H7 (cell line): Measurements from ENCODE around the gene CDH15. TPM values are rescaled to one million over a fixed set of nuclear protein-coding genes. Genes with fewer than 3 reads are reported as not detected.
"Not testable (repeated sequence)": the region's sequence is repeated elsewhere in the genome, so short reads cannot be mapped to it uniquely, and the experiment has no call there.

Experiments used
- DNase-seq: peaks from one replicate; pipeline ENCODE4 v3.0.0; 2012
- H3K27me3 ChIP-seq: 2 replicates; pipeline ENCODE4 v1.6.0; 2011; ENCODE audit warnings: mild to moderate bottlenecking, low read length; ENCODE audit not compliant: control insufficient read depth, insufficient read depth
- H3K36me3 ChIP-seq: replicated peaks from 2 replicates; pipeline ENCODE4 v1.5.1; 2011; ENCODE audit warnings: low read length; ENCODE audit not compliant: control insufficient read depth, insufficient read depth
- H3K4me3 ChIP-seq: 2 replicates; pipeline ENCODE4 v1.5.1; 2011; ENCODE audit warnings: low read depth, mild to moderate bottlenecking, control low read depth, low read length, moderate library complexity; ENCODE audit not compliant: insufficient read depth
- total RNA-seq: library from RNA; depleted of rRNA; stranded (reverse); fragments of >200 nt; shearing (Covaris generic); gene quantifications from 2 replicates; pipeline ENCODE4 v1.2.3, GENCODE V29; 2014

The CDH15 gene
- total RNA-seq, 1 experiment from 2014 or later: 0.10 TPM

DNA sequence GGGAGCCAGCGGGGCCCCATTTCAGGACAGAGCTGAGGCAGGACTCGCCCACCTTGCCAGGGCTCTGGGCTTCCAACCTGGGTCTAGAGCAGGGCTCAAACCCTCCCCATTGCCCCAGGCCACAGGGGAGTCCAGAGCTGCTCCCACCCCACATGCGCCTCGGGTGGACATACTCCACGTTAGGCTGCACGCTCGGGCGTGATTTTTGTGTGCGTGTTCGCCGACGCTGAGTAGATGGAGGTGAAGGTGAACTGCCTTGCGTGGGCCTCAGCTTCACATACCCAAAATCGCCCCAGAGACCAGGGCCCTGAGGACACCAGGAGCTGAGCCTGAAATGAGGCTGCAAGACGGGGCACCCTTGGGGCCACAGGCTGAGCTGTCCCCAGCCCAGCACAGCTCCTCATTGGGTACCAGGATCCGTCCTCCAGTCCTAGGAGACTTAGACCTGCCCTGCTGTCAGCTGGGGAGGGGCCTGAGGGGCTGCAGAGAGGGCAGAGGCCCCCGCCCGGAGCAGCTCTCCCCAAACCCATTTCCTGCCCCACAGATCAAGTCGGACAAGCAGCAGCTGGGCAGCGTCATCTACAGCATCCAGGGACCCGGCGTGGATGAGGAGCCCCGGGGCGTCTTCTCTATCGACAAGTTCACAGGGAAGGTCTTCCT lies 8.2 kb downstream of the CDH15 start:
- Histone ChIP-seq H3K27me3 (no peaks in the 10 kb centered on the region), H3K36me3 (no peaks in the 10 kb centered on the region), H3K4me3 (no peak overlapping the region)
- DNase-seq: no peak

- no peaks in the 10 kb centered on the region for H3K27me3 ChIP-seq
- no peak for DNase-seq
- H3K4me3 ChIP-seq: no peak overlapping the region
- H3K36me3 ChIP-seq: no peaks in the 10 kb centered on the region
Observed at GRCh38 chr16:89183463-89183862, 11.9 kb downstream of the CDH15 start.

- no peak for DNase-seq
Observed at GRCh38 chr16:89183975-89184676, 12.6 kb downstream of the CDH15 start.

DNA sequence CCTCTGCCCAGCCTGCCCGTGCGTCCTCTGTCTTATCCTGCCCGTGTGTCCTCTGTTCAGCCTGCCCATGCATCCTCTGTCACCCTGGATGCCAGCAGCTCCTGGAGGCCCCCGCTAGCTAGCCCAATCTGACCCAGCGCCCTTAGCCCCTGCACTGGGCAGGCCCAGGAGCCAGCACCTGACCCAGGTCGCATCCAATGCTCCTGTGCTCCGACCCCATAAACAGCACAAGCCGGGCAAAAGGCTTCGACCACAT lies 13.1 kb downstream of the CDH15 start:
- no peak for DNase-seq
- no peaks in the 10 kb centered on the region for H3K27me3 ChIP-seq
- H3K36me3 ChIP-seq: no peaks in the 10 kb centered on the region
- no peak overlapping the region for H3K4me3 ChIP-seq

More at GRCh38 chr16:89183975-89184676, 12.6 kb downstream of the CDH15 start:
- H3K36me3 ChIP-seq: no peaks in the 10 kb centered on the region
- no peaks in the 10 kb centered on the region for H3K27me3 ChIP-seq
- no peak overlapping the region for H3K4me3 ChIP-seq

GRCh38 chr16:89184933-89185794 lies 13.6 kb downstream of the CDH15 start:
- Histone ChIP-seq H3K4me3 (no peak overlapping the region), H3K27me3 (no peaks in the 10 kb centered on the region), H3K36me3 (no peaks in the 10 kb centered on the region)
- DNase-seq: no peak

DNA sequence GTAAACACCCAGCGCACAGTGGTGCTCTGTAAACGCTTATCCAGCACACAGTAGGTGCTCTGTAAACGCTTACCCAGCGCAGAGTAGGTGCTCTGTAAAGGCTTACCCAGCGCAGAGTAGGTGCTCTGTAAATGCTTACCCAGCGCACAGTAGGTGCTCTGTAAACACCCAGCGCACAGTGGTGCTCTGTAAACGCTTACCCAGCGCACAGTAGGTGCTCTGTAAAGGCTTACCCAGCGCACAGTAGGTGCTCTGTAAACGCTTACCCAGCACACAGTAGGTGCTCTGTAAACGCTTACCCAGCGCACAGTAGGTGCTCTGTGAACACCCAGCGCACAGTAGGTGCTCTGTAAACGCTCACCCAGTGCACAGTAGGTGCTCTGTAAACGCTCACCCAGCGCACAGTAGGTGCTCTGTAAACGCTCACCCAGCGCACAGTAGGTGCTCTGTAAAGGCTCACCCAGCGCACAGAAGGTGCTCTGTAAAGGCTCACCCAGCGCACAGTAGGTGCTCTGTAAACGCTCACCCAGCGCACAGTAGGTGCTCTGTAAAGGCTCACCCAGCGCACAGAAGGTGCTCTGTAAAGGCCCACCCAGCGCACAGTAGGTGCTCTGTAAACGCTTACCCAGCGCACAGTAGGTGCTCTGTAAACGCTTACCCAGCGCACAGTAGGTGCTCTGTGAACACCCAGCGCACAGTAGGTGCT lies 14.5 kb downstream of the CDH15 start:
- not testable (repeated sequence) for DNase-seq, H3K4me3 ChIP-seq, H3K36me3 ChIP-seq, H3K27me3 ChIP-seq

GRCh38 chr16:89186593-89187031 lies 15.1 kb downstream of the CDH15 start:
- H3K36me3 ChIP-seq: not testable (repeated sequence)

GRCh38 chr16:89187032-89187769 lies 15.7 kb downstream of the CDH15 start:
- no peaks in the 10 kb centered on the region for H3K36me3 ChIP-seq
- no peak overlapping the region for H3K4me3 ChIP-seq
- no peak for DNase-seq
- peaks cover 10% of the 10 kb centered on the region; the same call in 1 of the 2 replicates for H3K27me3 ChIP-seq

More at GRCh38 chr16:89186593-89187031, 15.1 kb downstream of the CDH15 start:
- H3K4me3 ChIP-seq, H3K27me3 ChIP-seq, DNase-seq: not testable (repeated sequence)

- Histone ChIP-seq H3K4me3 (no peak overlapping the region), H3K36me3 (no peaks in the 10 kb centered on the region), H3K27me3 (peaks cover 11% of the 10 kb centered on the region; the same call in 1 of the 2 replicates)
- no peak for DNase-seq
Observed at GRCh38 chr16:89187770-89188392, 16.3 kb downstream of the CDH15 start.

DNA sequence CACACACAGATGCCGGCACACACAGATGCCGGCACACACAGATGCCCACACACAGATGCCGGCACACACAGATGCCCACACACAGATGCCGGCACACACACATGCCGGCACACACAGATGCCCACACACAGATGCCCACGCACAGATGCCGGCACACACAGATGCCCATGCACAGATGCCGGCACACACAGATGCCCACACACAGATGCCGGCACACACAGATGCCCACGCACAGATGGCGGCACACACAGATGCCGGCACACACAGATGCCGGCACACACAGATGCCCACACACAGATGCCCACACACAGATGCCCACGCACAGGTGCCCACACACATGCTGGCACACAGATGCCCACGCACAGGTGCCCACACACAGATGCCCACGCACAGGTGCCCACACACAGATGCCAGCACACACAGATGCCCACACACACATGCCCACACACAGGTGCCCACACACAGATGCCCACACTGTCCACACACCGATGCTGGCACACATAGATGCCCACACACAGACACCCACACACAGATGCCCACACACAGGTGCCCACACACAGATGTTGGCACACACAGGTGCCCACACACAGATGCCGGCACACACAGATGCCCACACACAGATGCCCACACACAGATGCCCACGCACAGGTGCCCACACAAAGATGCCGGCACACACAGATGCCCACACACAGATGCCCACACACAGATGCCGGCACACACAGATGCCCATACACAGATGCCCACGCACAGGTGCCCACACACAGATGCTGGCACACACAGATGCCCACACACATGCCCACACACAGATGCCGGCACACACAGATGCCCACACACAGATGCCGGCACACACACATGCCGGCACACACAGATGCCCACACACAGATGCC lies 17.2 kb downstream of the CDH15 start:
- peaks cover 14% of the 10 kb centered on the region; the same call in 1 of the 2 replicates for H3K27me3 ChIP-seq
- not testable (repeated sequence) for DNase-seq, H3K4me3 ChIP-seq, H3K36me3 ChIP-seq

- DNase-seq: no peak
- Histone ChIP-seq H3K27me3 (peaks cover 16% of the 10 kb centered on the region; the same call in 1 of the 2 replicates), H3K36me3 (no peaks in the 10 kb centered on the region), H3K4me3 (no peak overlapping the region)
Observed at GRCh38 chr16:89189358-89190025, 17.9 kb downstream of the CDH15 start.

DNA sequence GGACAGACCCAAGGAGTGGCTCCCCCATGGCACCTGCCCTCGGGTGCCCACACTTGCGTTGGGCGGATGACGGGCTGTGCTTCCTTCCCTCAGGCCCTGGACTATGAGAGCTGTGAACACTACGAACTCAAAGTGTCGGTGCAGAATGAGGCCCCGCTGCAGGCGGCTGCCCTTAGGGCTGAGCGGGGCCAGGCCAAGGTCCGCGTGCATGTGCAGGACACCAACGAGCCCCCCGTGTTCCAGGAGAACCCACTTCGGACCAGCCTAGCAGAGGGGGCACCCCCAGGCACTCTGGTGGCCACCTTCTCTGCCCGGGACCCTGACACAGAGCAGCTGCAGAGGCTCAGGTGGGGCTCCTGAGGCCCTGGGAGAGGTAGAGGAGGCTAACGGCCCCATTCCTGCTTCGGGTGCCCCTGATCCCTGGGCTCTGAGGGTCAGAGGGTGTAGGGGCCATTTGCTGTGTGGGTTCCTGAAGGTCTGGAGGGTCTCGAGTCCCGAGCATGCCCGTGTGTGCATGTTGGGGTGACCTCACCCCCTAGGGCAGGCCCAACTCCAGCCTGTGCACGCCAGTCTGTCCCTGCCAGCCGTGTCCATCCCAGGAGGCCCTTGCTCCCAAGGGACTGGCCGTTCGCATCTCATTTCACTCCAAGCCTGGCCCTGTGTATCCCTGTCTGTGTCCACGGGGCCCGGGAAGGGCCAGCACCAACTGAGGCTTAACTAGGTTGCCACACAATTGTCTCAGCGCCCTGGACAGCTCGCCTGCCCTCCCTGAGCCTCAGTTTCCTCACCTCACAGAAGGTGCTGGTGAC lies 18.8 kb downstream of the CDH15 start:
- peak; percentile 50 for DNase-seq

More for the DNA sequence above, 18.8 kb downstream of the CDH15 start:
- Histone ChIP-seq H3K4me3 (no peak overlapping the region), H3K36me3 (no peaks in the 10 kb centered on the region), H3K27me3 (peaks cover 16% of the 10 kb centered on the region; the same call in 1 of the 2 replicates)
